HepG2 (cell line): ENCODE results near the gene KRT33A.
"Not testable (repeated sequence)": the region's sequence is repeated elsewhere in the genome, so short reads cannot be mapped to it uniquely, and the experiment has no call there.

ENCODE experiments used
- SALL1 ChIP-seq: sonication (generic); formaldehyde crosslinking; IDR thresholded peaks from 2 replicates; pipeline ENCODE4 v1.8.0; 2022; ENCODE audit warnings: mild to moderate bottlenecking, missing genetic modification reagents
- ZFP41 ChIP-seq: sonication (generic); formaldehyde crosslinking; IDR thresholded peaks from 2 replicates; pipeline ENCODE4 v1.4.0; 2020; ENCODE audit warnings: mild to moderate bottlenecking, missing genetic modification reagents, borderline replicate concordance
- ZSCAN29 ChIP-seq: sonication (generic); formaldehyde crosslinking; conservative IDR thresholded peaks from 2 replicates; pipeline ENCODE4 v1.4.0; 2020; ENCODE audit warnings: mild to moderate bottlenecking, missing genetic modification reagents
- TF ChIP-seq, protein P1 (sequence below), 2 experiments: sonication (generic) in 1 of 2; formaldehyde crosslinking in 1 of 2; IDR thresholded peaks; 2 replicates each; pipeline versions ENCODE4 v1.5.1 to v1.6.1; 2011 to 2020; ENCODE audit warnings: borderline replicate concordance in 1 of 2, low read depth in 1 of 2, low read length in 1 of 2, mild to moderate bottlenecking in 1 of 2, missing genetic modification reagents in 1 of 2, moderate library complexity in 1 of 2

- TF ChIP-seq, protein P1, sequence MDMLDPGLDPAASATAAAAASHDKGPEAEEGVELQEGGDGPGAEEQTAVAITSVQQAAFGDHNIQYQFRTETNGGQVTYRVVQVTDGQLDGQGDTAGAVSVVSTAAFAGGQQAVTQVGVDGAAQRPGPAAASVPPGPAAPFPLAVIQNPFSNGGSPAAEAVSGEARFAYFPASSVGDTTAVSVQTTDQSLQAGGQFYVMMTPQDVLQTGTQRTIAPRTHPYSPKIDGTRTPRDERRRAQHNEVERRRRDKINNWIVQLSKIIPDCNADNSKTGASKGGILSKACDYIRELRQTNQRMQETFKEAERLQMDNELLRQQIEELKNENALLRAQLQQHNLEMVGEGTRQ (IDR thresholded peaks at IDR 0.05; ENCODE audit: low read depth, low read length): not testable (repeated sequence)
- TF ChIP-seq, protein P1 (CRISPR knock-in tag; IDR thresholded peaks at IDR 0.05; ENCODE audit: borderline replicate concordance): not testable (repeated sequence)
- TF ChIP-seq ZFP41 (CRISPR knock-in tag); ZSCAN29 (CRISPR knock-in tag); SALL1: not testable (repeated sequence)
These were observed at the start of gene KRT33A for GRCh38 chr17:41350381-41350878.
